Measurements from ENCODE around the gene TCERG1L.

DNA sequence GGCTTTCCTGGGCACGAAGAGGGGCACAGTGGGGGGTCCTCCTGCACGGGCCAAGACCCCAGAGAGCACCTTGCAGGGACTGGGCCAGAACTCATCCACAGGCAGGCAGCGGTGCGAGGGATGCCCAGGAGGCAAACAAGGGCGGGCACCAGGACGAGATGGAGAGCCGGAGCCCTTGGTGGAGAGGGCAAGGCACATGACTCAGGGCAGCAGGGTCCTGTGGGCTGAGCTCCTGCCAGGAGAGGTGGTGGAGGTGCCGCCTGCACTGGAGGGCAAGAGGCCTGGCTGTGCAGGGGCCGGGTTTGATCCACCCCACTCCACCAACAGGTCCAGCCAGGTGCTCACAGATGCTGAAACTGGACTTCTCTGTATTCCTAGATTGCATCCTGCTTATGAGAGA is 170.9 kb downstream of the TCERG1L start:
- TF ChIP-seq, protein P1, sequence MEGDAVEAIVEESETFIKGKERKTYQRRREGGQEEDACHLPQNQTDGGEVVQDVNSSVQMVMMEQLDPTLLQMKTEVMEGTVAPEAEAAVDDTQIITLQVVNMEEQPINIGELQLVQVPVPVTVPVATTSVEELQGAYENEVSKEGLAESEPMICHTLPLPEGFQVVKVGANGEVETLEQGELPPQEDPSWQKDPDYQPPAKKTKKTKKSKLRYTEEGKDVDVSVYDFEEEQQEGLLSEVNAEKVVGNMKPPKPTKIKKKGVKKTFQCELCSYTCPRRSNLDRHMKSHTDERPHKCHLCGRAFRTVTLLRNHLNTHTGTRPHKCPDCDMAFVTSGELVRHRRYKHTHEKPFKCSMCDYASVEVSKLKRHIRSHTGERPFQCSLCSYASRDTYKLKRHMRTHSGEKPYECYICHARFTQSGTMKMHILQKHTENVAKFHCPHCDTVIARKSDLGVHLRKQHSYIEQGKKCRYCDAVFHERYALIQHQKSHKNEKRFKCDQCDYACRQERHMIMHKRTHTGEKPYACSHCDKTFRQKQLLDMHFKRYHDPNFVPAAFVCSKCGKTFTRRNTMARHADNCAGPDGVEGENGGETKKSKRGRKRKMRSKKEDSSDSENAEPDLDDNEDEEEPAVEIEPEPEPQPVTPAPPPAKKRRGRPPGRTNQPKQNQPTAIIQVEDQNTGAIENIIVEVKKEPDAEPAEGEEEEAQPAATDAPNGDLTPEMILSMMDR (IDR thresholded peaks at IDR 0.05) = no peak
- no peak for TF ChIP-seq POLR2A (IDR thresholded peaks at IDR 0.05)
